OCI-LY7 (cell line): ENCODE measurements around the gene LYRM2. TPM values are rescaled to one million over a fixed set of nuclear protein-coding genes. Genes with fewer than 3 reads are reported as not detected.

Experiments used
- BruUV-seq: library from RNA; stranded (reverse); fragments of 400-500 nt; replicated peaks from 2 replicates; lab custom pipeline; 2021; lab: Mats Ljungman, UMichigan
- CTCF ChIA-PET: fragments of 300-600 bp; sonication (Branson Sonifier 250); formaldehyde crosslinking; loops from one replicate; lab custom pipeline; 2022; ENCODE audit warnings: antibody characterized with exemption; ENCODE audit not compliant: unreplicated experiment; lab: Charles Lee
- POLR2A ChIA-PET: fragments of 300-600 bp; sonication (Branson Sonifier 250); formaldehyde crosslinking; loops from one replicate; lab custom pipeline; 2022; ENCODE audit warnings: antibody characterized with exemption; lab: Charles Lee
- DNase-seq: peaks from one replicate; pipeline ENCODE4 v3.0.0-alpha.2; 2015; ENCODE audit warnings: low spot score
- H2AFZ ChIP-seq: fragments of 200-600 bp; sonication (generic), shearing (Covaris generic); 2 replicates; pipeline ENCODE4 v1.6.1; 2014; ENCODE audit warnings: mild to moderate bottlenecking, antibody characterized with exemption, low read length, moderate library complexity
- H3K27ac ChIP-seq: fragments of 200-600 bp; sonication (generic); 2 replicates; pipeline ENCODE4 v1.5.1; 2014; ENCODE audit warnings: mixed run types, low read depth, mild to moderate bottlenecking, moderate library complexity, low read length, inconsistent platforms; ENCODE audit not compliant: poor library complexity, severe bottlenecking
- H3K36me3 ChIP-seq: fragments of 200-600 bp; sonication (generic); 2 replicates; pipeline ENCODE4 v1.6.1; 2014; ENCODE audit warnings: mild to moderate bottlenecking, antibody characterized with exemption, low read length, moderate library complexity, mixed read lengths; ENCODE audit not compliant: insufficient read depth
- H3K4me1 ChIP-seq: fragments of 200-600 bp; sonication (generic); 2 replicates; pipeline ENCODE4 v1.5.1; 2014; ENCODE audit warnings: mild to moderate bottlenecking, low read length; ENCODE audit not compliant: insufficient read depth, poor library complexity, severe bottlenecking
- H3K4me2 ChIP-seq: fragments of 200-600 bp; sonication (generic); 2 replicates; pipeline ENCODE4 v1.6.1; 2014; ENCODE audit warnings: mild to moderate bottlenecking, low read length
- H3K4me3 ChIP-seq: fragments of 200-600 bp; sonication (generic); 2 replicates; pipeline ENCODE4 v1.5.1; 2014; ENCODE audit warnings: mild to moderate bottlenecking, low read depth, low read length; ENCODE audit not compliant: poor library complexity, severe bottlenecking
- H3K79me2 ChIP-seq: fragments of 200-600 bp; sonication (generic); 2 replicates; pipeline ENCODE4 v1.6.1; 2016; ENCODE audit warnings: low read depth, mild to moderate bottlenecking, low read length, moderate library complexity, mixed read lengths; ENCODE audit not compliant: insufficient read depth
- H3K9me2 ChIP-seq: fragments of 200-600 bp; sonication (generic); 2 replicates; pipeline ENCODE4 v1.6.1; 2016; ENCODE audit warnings: mild to moderate bottlenecking, low read length, mixed read lengths; ENCODE audit not compliant: insufficient read depth
- H3K9me3 ChIP-seq: fragments of 200-600 bp; sonication (generic); 2 replicates; pipeline ENCODE4 v1.6.1; 2014; ENCODE audit warnings: mild to moderate bottlenecking, mixed run types, low read length, mixed read lengths
- H4K20me1 ChIP-seq: fragments of 200-600 bp; sonication (generic); 2 replicates; pipeline ENCODE4 v1.6.1; 2014; ENCODE audit warnings: mild to moderate bottlenecking, antibody characterized with exemption, low read length, moderate library complexity, mixed read lengths; ENCODE audit not compliant: insufficient read depth
- CTCF ChIP-seq: fragments of 200-600 bp; sonication (generic); conservative IDR thresholded peaks from 2 replicates; pipeline ENCODE4 v1.5.1; 2014; ENCODE audit warnings: mild to moderate bottlenecking, antibody characterized with exemption, low read length, moderate library complexity, mixed read lengths
- EZH2phosphoT487 ChIP-seq: fragments of 200-600 bp; sonication (generic); IDR thresholded peaks from 2 replicates; pipeline ENCODE4 v1.6.1; 2018; ENCODE audit warnings: low read depth, borderline replicate concordance, mild to moderate bottlenecking, mixed run types, antibody characterized with exemption, low read length, moderate library complexity, mixed read lengths
- intact Hi-C: fragments of 100-400 bp; cut with micrococcal nuclease; formaldehyde crosslinking; loops from one replicate; pipeline ENCODE4 v1.10.0; 2022; ENCODE audit not compliant: unreplicated experiment
- total RNA-seq, 2 experiments: library from RNA; depleted of rRNA in 1 of 2; stranded (reverse); fragments of >200 nt in 1 of 2; shearing (Covaris generic) in 1 of 2; gene quantifications; 2 replicates each; pipeline ENCODE4 v1.2.3, GENCODE V29; 2014 to 2022

LYRM2 gene
- total RNA-seq, 2 experiments from 2014 or later: 17.7 to 40.6 TPM

DNA sequence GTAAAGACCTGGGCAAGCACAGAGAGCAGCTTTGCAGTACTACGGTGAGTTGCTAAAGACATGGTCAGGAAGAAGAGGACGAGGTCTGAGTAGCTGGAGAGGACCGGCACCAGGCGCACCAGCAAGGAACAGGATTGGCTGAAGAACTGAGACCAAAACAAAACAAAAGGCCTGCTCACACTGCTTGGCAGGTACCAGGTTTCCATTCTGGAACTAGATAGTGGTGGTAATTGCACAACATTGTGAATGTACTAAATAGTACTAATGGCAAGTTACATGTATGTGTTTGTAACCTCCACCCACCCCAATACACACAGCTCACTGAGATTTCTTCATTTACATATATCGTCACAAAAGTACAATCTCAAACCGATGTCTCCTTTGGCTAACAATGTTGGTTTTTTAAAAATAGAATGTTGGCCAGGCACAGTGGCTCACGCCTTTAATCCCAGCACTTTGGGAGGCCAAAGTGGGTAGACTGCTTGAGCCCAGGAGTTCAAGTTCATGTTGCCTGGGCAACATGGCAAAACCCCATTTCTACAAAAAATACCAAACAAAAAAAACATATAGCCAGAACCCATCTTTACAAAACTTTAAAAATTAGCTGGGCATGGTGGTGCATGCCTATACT lies 32.5 kb upstream of the LYRM2 start:
- H3K4me1 ChIP-seq: no peaks in the 10 kb centered on the region
- no peaks in the 10 kb centered on the region for H3K9me3 ChIP-seq
- H4K20me1 ChIP-seq: no peaks in the 10 kb centered on the region
- no TSS peak for BruUV-seq
- no peaks in the 10 kb centered on the region for H3K79me2 ChIP-seq
- no peak overlapping the region for H3K4me3 ChIP-seq
- TF ChIP-seq CTCF (no peak), EZH2phosphoT487 (no peak)
- CTCF ChIA-PET: no interaction called here
- H3K4me2 ChIP-seq: no peak overlapping the region
- intact Hi-C loops: loop anchor here (5.0 kb wide), 1 partner anchor 36 kb away; no protein-coding TSS in a partner anchor
- DNase-seq: no peak
- POLR2A ChIA-PET: interaction anchor here (0.9 kb wide), 1 partner anchor 18 kb away, joined by 3 read pairs; no protein-coding TSS in a partner anchor
- H3K9me2 ChIP-seq: no peaks in the 10 kb centered on the region
- no peak overlapping the region for H2AFZ ChIP-seq
- H3K27ac ChIP-seq: no peak overlapping the region
- peaks cover 95% of the 10 kb centered on the region for H3K36me3 ChIP-seq

GRCh38 chr6:89669002-89669401 lies 30.5 kb upstream of the LYRM2 start:
- H3K36me3 ChIP-seq: peaks cover 95% of the 10 kb centered on the region

More at GRCh38 chr6:89669002-89669401, 30.5 kb upstream of the LYRM2 start:
- TF ChIP-seq CTCF: no peak
- no peak for TF ChIP-seq EZH2phosphoT487
- no peak overlapping the region for H3K4me3 ChIP-seq
- no peaks in the 10 kb centered on the region for H3K9me2 ChIP-seq
- DNase-seq: no peak
- intact Hi-C loops: no loop called here
- no peaks in the 10 kb centered on the region for H3K9me3 ChIP-seq
- H3K4me1 ChIP-seq: no peaks in the 10 kb centered on the region
- H3K79me2 ChIP-seq: no peaks in the 10 kb centered on the region
- H3K27ac ChIP-seq: no peak overlapping the region
- POLR2A ChIA-PET: interaction anchor here (1.1 kb wide), 1 partner anchor 30 kb away, joined by 3 read pairs; the partner anchor contains the start of gene LYRM2
- no TSS peak for BruUV-seq
- no peak overlapping the region for H3K4me2 ChIP-seq
- no peaks in the 10 kb centered on the region for H4K20me1 ChIP-seq
- H2AFZ ChIP-seq: no peak overlapping the region
- CTCF ChIA-PET: no interaction called here
